Ovary (tissue), 9 donors: ENCODE measurements around the gene SLC34A2. TPM values are rescaled to one million over a fixed set of nuclear protein-coding genes. Genes with fewer than 3 reads are reported as not detected.

ENCODE experiments used
- DNase-seq, 5 donors: peaks; one replicate each; pipeline ENCODE4 v3.0.0-alpha.2; 2019 to 2020
- H3K27ac ChIP-seq, 2 donors: fragments of 200-600 bp; one replicate each; pipeline versions ENCODE4 v1.5.1 to v1.8.0; 2019 to 2022
- H3K27me3 ChIP-seq: fragments of 200-600 bp; one replicate; pipeline ENCODE4 v1.8.0; 2022
- H3K36me3 ChIP-seq: fragments of 200-600 bp; sonication (generic); one replicate; pipeline ENCODE4 v1.5.1; 2019
- H3K4me1 ChIP-seq: one replicate; pipeline ENCODE4 v1.8.1; 2013; ENCODE audit warnings: mild to moderate bottlenecking, moderate library complexity; ENCODE audit not compliant: insufficient read depth
- H3K4me3 ChIP-seq: fragments of 200-600 bp; sonication (generic); one replicate; pipeline ENCODE4 v1.5.1; 2017
- H3K9me3 ChIP-seq, 2 donors: fragments of 200-600 bp in 1 of 2; sonication (generic) in 1 of 2; one replicate each; pipeline versions ENCODE4 v1.5.1 to v1.8.1; 2013 to 2019; ENCODE audit warnings: mild to moderate bottlenecking in 1 of 2, moderate library complexity in 1 of 2
- CTCF ChIP-seq, 3 donors: fragments of 450-650 bp in 2 of 3; fragments of 200-600 bp in 1 of 3; IDR thresholded peaks; one replicate each; pipeline versions ENCODE4 v1.5.1 to v1.8.0; 2016 to 2022; ENCODE audit warnings: antibody characterized with exemption in 3 of 3, mild to moderate bottlenecking in 1 of 3
- EP300 ChIP-seq: sonication (generic); formaldehyde crosslinking; IDR thresholded peaks from one replicate; pipeline ENCODE4 v1.6.1; 2017; ENCODE audit warnings: antibody characterized with exemption
- POLR2A ChIP-seq: fragments of 450-650 bp; IDR thresholded peaks from one replicate; pipeline ENCODE4 v1.6.1; 2017; ENCODE audit warnings: antibody characterized with exemption, mild to moderate bottlenecking, moderate library complexity
- WGBS, 3 donors: extraction: QIAGEN DNeasy Blood & Tissue Kit in 1 of 3; methylation state at CpG; one replicate each; pipeline versions ENCODE4 v1.1.5 to v1.1.7; 2013 to 2017; 5-methylcytosine and 5-hydroxymethylcytosine counted together
- intact Hi-C, 4 donors: fragments of 100-400 bp; cut with DNase I; formaldehyde crosslinking; loops; one replicate each; pipeline versions ENCODE4 v1.11.0 to v1.15.1; 2022 to 2023
- polyA plus RNA-seq, 2 donors: library from polyadenylated mRNA; stranded (reverse); fragments of 200-250 nt in 1 of 2; fragments of 350-450 nt in 1 of 2; fragmentation: Illumina TruSeq in 1 of 2; extraction: RNeasy Lipid Tissue Mini Kit (QIAGEN cat#74804) in 1 of 2; gene quantifications; one replicate each; pipeline ENCODE4 v1.2.3, GENCODE V29; 2013 to 2014
- total RNA-seq, 7 donors: library from RNA; depleted of rRNA in 2 of 7; stranded (reverse); fragments of >200 nt in 2 of 7; fragmentation: NEBNext Ultra II Directional in 3 of 7; extraction: Animal tissue kit (Norgen Biotek cat#: 25700) in 3 of 7; gene quantifications; one replicate each; pipeline versions ENCODE4 v1.1.0 to v1.2.4, GENCODE V29; 2016 to 2023
- donor health status: DM: no; HTN: no; CAD: no; lungs with moderate emphysema.
- donor health status: DM: no; HTN: no; CAD: no.
- donor health status: Bipolar disorder and iron deficiency.
- donor health status: DM: yes; HTN: yes; CAD: no.
- donor health status: DM: no; HTN: no; CAD: no.
- donor health status: DM: yes; HTN: yes; CAD: no.

The SLC34A2 gene
- total and polyA plus RNA-seq, 9 donors: 0.30 to 59.4 (median 3.7) TPM

GRCh38 chr4:25632135-25632534 is 23.5 kb upstream of the SLC34A2 start:
- H3K9me3 ChIP-seq: no peaks in the 10 kb centered on the region
- H3K27me3 ChIP-seq: no peaks in the 10 kb centered on the region
- no peak for DNase-seq
- WGBS, 3 donors: 68 to 83% (median 79%) methylated on average over 4 of the region's 4 CpGs
- intact Hi-C loops: no loop called here
- TF ChIP-seq POLR2A (no peak), EP300 (no peak), CTCF (IDR thresholded peaks at IDR 0.05) (no peak)
- H3K36me3 ChIP-seq: no peaks in the 10 kb centered on the region
- no peaks in the 10 kb centered on the region for H3K4me1 ChIP-seq
- no peak overlapping the region for H3K27ac ChIP-seq
- H3K4me3 ChIP-seq: no peak overlapping the region

DNA sequence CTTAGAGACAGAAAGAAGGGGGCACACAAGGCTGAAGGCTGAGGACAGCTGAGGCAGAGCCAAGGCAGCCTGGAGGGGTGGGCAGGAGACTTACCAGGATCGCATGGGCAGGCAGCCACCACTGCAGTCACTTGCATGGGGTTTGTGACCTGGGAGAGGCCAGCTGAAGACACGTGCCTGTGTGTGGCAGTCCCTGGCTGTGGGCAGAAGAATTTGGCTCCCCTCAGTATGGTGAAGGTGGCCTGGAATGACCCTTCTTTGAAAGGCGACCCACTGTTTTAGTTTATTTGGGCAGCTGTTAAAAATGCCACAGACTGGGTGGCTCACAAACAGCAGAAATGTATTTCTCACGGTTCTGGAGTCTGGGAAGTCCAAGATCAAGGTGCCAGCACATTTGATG is 22.1 kb upstream of the SLC34A2 start:
- TF ChIP-seq CTCF (IDR thresholded peaks at IDR 0.05): no peak
- TF ChIP-seq POLR2A: no peak
- TF ChIP-seq EP300: no peak
- H3K9me3 ChIP-seq: no peaks in the 10 kb centered on the region
- intact Hi-C loops: no loop called here
- H3K4me3 ChIP-seq: no peak overlapping the region
- H3K4me1 ChIP-seq: no peaks in the 10 kb centered on the region
- no peak overlapping the region for H3K27ac ChIP-seq
- no peaks in the 10 kb centered on the region for H3K36me3 ChIP-seq
- H3K27me3 ChIP-seq: no peaks in the 10 kb centered on the region
- WGBS, 3 donors: 68 to 83% (median 70%) methylated on average over 4 of the region's 4 CpGs
- DNase-seq: no peak

GRCh38 chr4:25635501-25635900 is 20.1 kb upstream of the SLC34A2 start:
- no peaks in the 10 kb centered on the region for H3K36me3 ChIP-seq
- no peak overlapping the region for H3K27ac ChIP-seq
- no peaks in the 10 kb centered on the region for H3K4me1 ChIP-seq
- no peak for TF ChIP-seq POLR2A
- no peak for TF ChIP-seq EP300
- TF ChIP-seq CTCF (IDR thresholded peaks at IDR 0.05): no peak
- H3K4me3 ChIP-seq: no peak overlapping the region
- WGBS, 3 donors: 80 to 85% (median 84%) methylated on average over 4 of the region's 4 CpGs
- no peak for DNase-seq
- H3K9me3 ChIP-seq: no peaks in the 10 kb centered on the region
- no peaks in the 10 kb centered on the region for H3K27me3 ChIP-seq
- intact Hi-C loops: no loop called here

DNA sequence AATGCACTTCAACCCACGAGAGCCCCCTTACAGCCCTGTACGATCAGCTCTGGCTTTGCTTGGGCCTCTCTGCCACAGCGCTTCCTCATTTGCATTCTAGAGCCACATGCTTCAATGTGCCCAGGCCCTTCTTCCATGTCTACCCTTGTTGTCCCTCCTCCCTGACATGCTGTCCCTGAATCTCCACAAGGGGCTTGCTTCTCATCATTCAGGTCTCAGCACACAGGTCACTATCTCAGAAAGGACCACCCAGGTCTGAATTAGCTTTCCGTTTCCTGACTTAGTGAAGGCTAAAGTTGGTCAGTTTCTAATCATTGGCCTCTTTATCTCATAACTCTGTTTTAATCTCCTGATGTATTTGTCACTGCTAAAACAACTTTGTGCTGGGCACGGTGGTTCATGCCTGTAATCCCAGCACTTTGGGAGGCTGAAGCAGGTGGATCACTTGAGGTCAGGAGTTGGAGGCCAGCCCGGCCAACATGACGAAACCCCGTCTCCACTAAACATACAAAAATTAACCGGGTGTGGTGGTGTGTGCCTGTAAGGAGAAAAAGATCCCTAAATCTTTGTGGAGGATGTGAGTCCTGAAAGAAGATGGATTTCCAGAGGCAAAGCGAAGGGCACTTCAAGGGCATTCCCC is 17.9 kb upstream of the SLC34A2 start:
- WGBS, 3 donors: 85 to 87% (median 85%) methylated on average over 10 of the region's 10 CpGs
- H3K27ac ChIP-seq: no peak overlapping the region
- no peaks in the 10 kb centered on the region for H3K27me3 ChIP-seq
- no peaks in the 10 kb centered on the region for H3K4me1 ChIP-seq
- TF ChIP-seq POLR2A (no peak), EP300 (no peak), CTCF (IDR thresholded peaks at IDR 0.05) (no peak)
- no peaks in the 10 kb centered on the region for H3K9me3 ChIP-seq
- DNase-seq: no peak
- intact Hi-C loops: no loop called here
- no peaks in the 10 kb centered on the region for H3K36me3 ChIP-seq
- H3K4me3 ChIP-seq: no peak overlapping the region
